Spleen (tissue), 7 donors: ENCODE measurements around the gene TRPM2.

Source experiments
- CTCF ChIP-seq, 11 experiments: fragments of 200-600 bp in 7 of 11; fragments of 450-650 bp in 4 of 11; sonication (generic) in 4 of 11; IDR thresholded peaks in 8 of 11; conservative IDR thresholded peaks in 3 of 11; 1 replicate in 7 of 11; 2 replicates in 4 of 11; pipeline versions ENCODE4 v1.4.0 to v1.8.0; 2016 to 2021; ENCODE audit warnings: antibody characterized with exemption in 11 of 11, inconsistent platforms in 4 of 11, mild to moderate bottlenecking in 1 of 11
- POLR2A ChIP-seq, 3 donors: fragments of 450-650 bp; IDR thresholded peaks; one replicate each; pipeline ENCODE4 v1.5.1; 2017; ENCODE audit warnings: antibody characterized with exemption in 3 of 3, mild to moderate bottlenecking in 1 of 3
- POLR2AphosphoS5 ChIP-seq, 3 donors: sonication (generic); formaldehyde crosslinking; IDR thresholded peaks; one replicate each; pipeline ENCODE4 v1.5.1; 2017; ENCODE audit warnings: antibody characterized with exemption in 3 of 3
- donor health status: DM: no; HTN: no; CAD: no; lungs with moderate emphysema.
- donor health status: DM: no; HTN: no; CAD: no.
- donor health status: DM: no; HTN: no; CAD: no.

GRCh38 chr21:44456214-44456914 lies 102.9 kb downstream of the TRPM2 start:
- TF ChIP-seq CTCF (IDR thresholded peaks at IDR 0.05 in 8 of 11, conservative IDR thresholded peaks at IDR 0.05 in 3 of 11) (no peak), POLR2AphosphoS5 (IDR thresholded peaks at IDR 0.05) (no peak), POLR2A (IDR thresholded peaks at IDR 0.05) (no peak)
